ENCODE data around the gene SHANK3.
"Not testable (repeated sequence)": the region's sequence is repeated elsewhere in the genome, so short reads cannot be mapped to it uniquely, and the experiment has no call there.

Gene SHANK3

DNA sequence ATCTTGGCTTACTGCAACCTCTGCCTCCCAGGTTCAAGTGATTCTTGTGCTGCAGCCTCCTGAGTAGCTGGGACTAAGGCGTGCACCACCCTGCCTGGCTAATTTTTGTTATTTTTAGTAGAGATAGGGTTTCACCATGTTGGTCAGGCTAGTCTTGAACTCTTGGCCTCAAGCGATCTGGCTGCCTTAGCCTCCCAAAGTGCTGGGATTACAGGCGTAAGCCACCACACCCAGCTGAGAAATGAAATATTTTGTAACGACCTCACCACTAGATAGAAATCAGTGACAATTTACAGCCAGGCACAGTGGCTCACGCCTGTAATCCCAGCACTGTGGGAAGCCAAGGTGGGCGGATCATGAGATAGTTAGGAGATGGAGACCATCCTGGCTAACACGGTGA, 12.9 kb upstream of the SHANK3 start:
- H3K36me3 ChIP-seq (ENCODE audit: control insufficient read depth, insufficient read depth, low read length); H3K9ac ChIP-seq (ENCODE audit: low read length); H3K4me1 ChIP-seq (ENCODE audit: control insufficient read depth, insufficient read depth, low read length); H3K27ac ChIP-seq (ENCODE audit: low read depth, low read length); H3K27me3 ChIP-seq (ENCODE audit: control insufficient read depth, insufficient read depth, low read length); H3K4me3 ChIP-seq (ENCODE audit: low read length): not testable (repeated sequence)

- H3K4me3 ChIP-seq (ENCODE audit: low read length): no peak overlapping the region
- H3K27ac ChIP-seq (ENCODE audit: low read depth, low read length): no peak overlapping the region
- no peaks in the 10 kb centered on the region for H3K4me1 ChIP-seq (ENCODE audit: control insufficient read depth, insufficient read depth, low read length)
- H3K27me3 ChIP-seq (ENCODE audit: control insufficient read depth, insufficient read depth, low read length): peaks cover 2% of the 10 kb centered on the region
- H3K9ac ChIP-seq (ENCODE audit: low read length): no peak overlapping the region
- no peaks in the 10 kb centered on the region for H3K36me3 ChIP-seq (ENCODE audit: control insufficient read depth, insufficient read depth, low read length)
Measured at GRCh38 chr22:50660306-50660705, 12.3 kb upstream of the SHANK3 start.

DNA sequence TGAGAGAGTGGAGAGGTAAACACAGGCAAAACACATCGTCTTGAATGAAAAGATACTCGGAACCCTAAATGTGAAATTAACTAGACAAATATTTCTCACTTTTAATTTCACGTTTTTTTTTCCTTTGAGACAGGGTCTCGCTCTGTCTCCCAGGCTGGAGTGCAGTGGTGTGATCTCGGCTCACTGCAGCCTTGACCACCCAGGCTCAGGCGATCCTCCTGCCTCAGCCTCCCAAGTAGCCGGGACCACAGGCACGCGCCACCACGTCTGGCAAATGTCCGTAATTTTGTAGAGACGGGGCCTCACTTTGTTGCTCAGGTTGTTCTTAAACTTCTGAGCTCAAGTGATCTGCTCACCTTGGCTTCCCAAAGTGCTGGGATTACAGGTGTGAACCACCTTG, 7.4 kb upstream of the SHANK3 start:
- Histone ChIP-seq H3K4me3 (ENCODE audit: low read length) (no peak overlapping the region), H3K9ac (ENCODE audit: low read length) (no peak overlapping the region), H3K27ac (ENCODE audit: low read depth, low read length) (no peak overlapping the region), H3K4me1 (ENCODE audit: control insufficient read depth, insufficient read depth, low read length) (no peaks in the 10 kb centered on the region), H3K27me3 (ENCODE audit: control insufficient read depth, insufficient read depth, low read length) (no peaks in the 10 kb centered on the region), H3K36me3 (ENCODE audit: control insufficient read depth, insufficient read depth, low read length) (no peaks in the 10 kb centered on the region)

- no peaks in the 10 kb centered on the region for H3K36me3 ChIP-seq (ENCODE audit: control insufficient read depth, insufficient read depth, low read length)
- no peak overlapping the region for H3K4me3 ChIP-seq (ENCODE audit: low read length)
- no peaks in the 10 kb centered on the region for H3K4me1 ChIP-seq (ENCODE audit: control insufficient read depth, insufficient read depth, low read length)
- no peak overlapping the region for H3K9ac ChIP-seq (ENCODE audit: low read length)
- no peak overlapping the region for H3K27ac ChIP-seq (ENCODE audit: low read depth, low read length)
- peaks cover 3% of the 10 kb centered on the region for H3K27me3 ChIP-seq (ENCODE audit: control insufficient read depth, insufficient read depth, low read length)
Measured at GRCh38 chr22:50665738-50666137, 6.9 kb upstream of the SHANK3 start.

DNA sequence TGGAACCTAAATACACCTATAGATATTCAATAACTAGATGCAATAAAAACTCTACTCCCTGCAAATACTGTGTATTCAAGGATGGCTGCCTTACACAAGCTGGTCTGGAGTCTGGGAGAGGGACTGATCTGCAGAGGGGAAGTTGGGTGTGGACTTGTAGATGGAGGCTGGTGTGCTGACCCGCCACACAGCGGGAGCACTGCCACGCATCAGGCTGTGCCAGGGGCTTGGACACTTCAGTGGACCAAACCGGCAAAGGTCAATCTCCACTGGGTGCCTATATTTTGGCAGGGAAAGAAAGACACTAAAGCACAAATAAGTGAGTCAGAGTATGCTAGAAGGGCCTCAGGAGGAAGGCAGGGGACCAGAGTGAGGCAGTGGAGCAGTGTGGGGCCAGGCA, 2.1 kb upstream of the SHANK3 start:
- no peak overlapping the region for H3K27ac ChIP-seq (ENCODE audit: low read depth, low read length)
- H3K4me3 ChIP-seq (ENCODE audit: low read length): no peak overlapping the region
- peaks cover 29% of the 10 kb centered on the region for H3K27me3 ChIP-seq (ENCODE audit: control insufficient read depth, insufficient read depth, low read length)
- H3K4me1 ChIP-seq (ENCODE audit: control insufficient read depth, insufficient read depth, low read length): no peaks in the 10 kb centered on the region
- H3K36me3 ChIP-seq (ENCODE audit: control insufficient read depth, insufficient read depth, low read length): no peaks in the 10 kb centered on the region
- H3K9ac ChIP-seq (ENCODE audit: low read length): no peak overlapping the region

DNA sequence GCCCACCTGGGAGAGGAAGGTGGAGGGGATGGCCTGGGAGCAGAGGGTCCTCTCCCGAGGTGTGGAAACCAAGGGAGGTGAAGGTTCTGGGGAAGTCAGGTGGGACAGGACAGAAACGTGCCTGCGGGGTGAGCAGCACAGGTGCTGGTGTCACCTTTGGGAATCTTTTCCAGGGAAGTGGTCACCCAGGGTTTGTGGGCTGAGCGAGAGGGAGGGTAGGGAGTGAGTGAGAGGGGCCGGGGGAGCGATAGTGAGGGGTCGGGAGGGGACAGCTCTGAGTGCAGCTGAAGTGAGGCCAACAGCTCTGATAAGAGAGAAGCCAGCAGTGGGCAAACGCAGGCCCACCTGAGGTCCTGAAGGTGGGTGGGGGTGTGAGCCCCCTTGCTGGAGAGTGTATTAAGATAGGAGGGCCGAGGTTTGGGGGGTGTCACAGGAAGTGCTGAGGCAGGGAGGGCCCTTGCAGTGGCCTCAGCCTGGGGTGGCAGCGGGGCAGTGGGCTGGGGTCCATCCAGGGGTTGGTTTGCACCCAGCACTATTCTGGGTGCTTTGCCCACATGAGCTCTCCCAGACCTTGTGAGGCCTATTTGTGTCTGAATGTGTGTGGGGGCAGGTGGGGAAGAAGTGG, 1.6 kb upstream of the SHANK3 start:
- Histone ChIP-seq H3K9ac (ENCODE audit: low read length) (no peak overlapping the region), H3K27ac (ENCODE audit: low read depth, low read length) (no peak overlapping the region), H3K4me1 (ENCODE audit: control insufficient read depth, insufficient read depth, low read length) (no peaks in the 10 kb centered on the region), H3K4me3 (ENCODE audit: low read length) (no peak overlapping the region), H3K27me3 (ENCODE audit: control insufficient read depth, insufficient read depth, low read length) (peaks cover 34% of the 10 kb centered on the region), H3K36me3 (ENCODE audit: control insufficient read depth, insufficient read depth, low read length) (no peaks in the 10 kb centered on the region)

DNA sequence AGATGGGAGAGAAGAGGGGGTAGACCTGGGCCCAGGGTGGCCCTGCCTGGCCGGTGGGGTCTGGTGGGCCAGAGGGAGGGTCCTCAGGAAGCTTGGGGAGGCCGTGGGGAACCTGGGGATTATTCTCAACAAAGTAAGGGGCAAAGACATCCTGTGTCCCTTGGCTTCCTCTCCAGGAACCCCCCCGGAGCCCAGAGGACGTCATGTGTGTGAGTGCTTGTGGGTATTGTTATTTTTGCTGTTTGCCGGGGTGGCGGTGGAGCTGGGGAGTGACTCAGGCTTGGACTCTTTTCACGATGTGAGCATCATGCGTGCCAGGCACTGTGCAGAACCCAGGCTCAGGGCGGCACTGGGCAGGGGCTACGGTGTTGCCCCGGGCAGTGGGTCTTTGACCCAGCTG, 982 bp upstream of the SHANK3 start:
- Histone ChIP-seq H3K27ac (ENCODE audit: low read depth, low read length) (no peak overlapping the region), H3K4me3 (ENCODE audit: low read length) (no peak overlapping the region), H3K27me3 (ENCODE audit: control insufficient read depth, insufficient read depth, low read length) (peaks cover 34% of the 10 kb centered on the region)

GRCh38 chr22:50672041-50672440, 582 bp upstream of the SHANK3 start:
- Histone ChIP-seq H3K4me1 (ENCODE audit: control insufficient read depth, insufficient read depth, low read length) (no peaks in the 10 kb centered on the region), H3K9ac (ENCODE audit: low read length) (no peak overlapping the region), H3K27me3 (ENCODE audit: control insufficient read depth, insufficient read depth, low read length) (peaks cover 34% of the 10 kb centered on the region), H3K4me3 (ENCODE audit: low read length) (no peak overlapping the region), H3K36me3 (ENCODE audit: control insufficient read depth, insufficient read depth, low read length) (no peaks in the 10 kb centered on the region), H3K27ac (ENCODE audit: low read depth, low read length) (no peak overlapping the region)

More for the DNA sequence above, 982 bp upstream of the SHANK3 start:
- Histone ChIP-seq H3K4me1 (ENCODE audit: control insufficient read depth, insufficient read depth, low read length) (no peaks in the 10 kb centered on the region), H3K9ac (ENCODE audit: low read length) (no peak overlapping the region), H3K36me3 (ENCODE audit: control insufficient read depth, insufficient read depth, low read length) (no peaks in the 10 kb centered on the region)

DNA sequence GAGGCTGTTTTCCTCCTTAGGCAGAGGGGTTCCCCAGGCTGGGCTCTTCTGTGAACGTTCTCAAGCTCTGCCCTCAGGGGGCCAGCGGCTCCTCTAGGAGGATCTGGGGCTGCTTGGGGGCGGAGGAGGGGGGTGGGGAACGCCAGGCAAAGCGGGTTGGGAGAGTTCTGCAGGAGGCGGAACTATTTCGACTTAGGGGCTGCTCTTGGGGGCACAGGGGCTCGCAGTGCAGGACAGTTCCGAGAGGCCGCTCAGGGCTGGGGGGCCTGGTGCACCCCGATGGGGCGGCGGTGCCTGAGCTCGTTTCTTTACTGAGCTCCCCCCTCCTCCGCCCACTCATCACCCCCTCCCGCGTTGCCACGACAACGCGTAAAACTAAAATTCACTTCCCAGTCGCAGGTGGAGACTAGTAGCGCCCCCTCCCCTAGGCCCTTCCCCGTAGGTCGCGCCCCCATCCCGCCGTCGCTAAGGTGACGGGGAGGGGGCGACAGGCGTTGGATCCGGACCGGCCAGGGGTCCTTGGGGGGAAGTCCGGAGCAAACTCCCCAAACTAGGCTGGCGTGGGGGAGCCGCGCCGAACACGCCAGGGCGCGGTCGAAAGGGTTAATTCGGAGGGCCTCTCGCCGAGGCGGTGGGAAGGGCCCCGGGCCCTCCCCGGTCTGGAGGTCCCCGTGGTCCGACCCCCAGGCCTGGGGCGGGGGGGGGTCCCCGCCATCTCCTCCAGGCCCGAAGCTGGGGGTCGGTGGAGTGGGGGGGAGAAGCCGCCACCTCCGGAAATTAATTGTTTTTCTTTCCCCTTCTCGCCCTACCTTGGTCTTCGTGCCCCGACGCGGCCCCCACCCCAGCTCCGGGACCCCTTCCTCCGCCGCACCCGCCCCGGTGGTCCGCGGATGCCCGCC, 857 bp downstream of the SHANK3 start:
- Histone ChIP-seq H3K4me1 (ENCODE audit: control insufficient read depth, insufficient read depth, low read length) (no peaks in the 10 kb centered on the region), H3K4me3 (ENCODE audit: low read length) (peak overlapping the region; percentile 32), H3K27me3 (ENCODE audit: control insufficient read depth, insufficient read depth, low read length) (peaks cover 34% of the 10 kb centered on the region), H3K27ac (ENCODE audit: low read depth, low read length) (no peak overlapping the region), H3K9ac (ENCODE audit: low read length) (no peak overlapping the region), H3K36me3 (ENCODE audit: control insufficient read depth, insufficient read depth, low read length) (no peaks in the 10 kb centered on the region)

GRCh38 chr22:50674130-50674500, 1.5 kb downstream of the SHANK3 start:
- no peaks in the 10 kb centered on the region for H3K4me1 ChIP-seq (ENCODE audit: control insufficient read depth, insufficient read depth, low read length)
- H3K9ac ChIP-seq (ENCODE audit: low read length): no peak overlapping the region
- H3K27ac ChIP-seq (ENCODE audit: low read depth, low read length): no peak overlapping the region
- H3K27me3 ChIP-seq (ENCODE audit: control insufficient read depth, insufficient read depth, low read length): peaks cover 34% of the 10 kb centered on the region
- no peak overlapping the region for H3K4me3 ChIP-seq (ENCODE audit: low read length)
- H3K36me3 ChIP-seq (ENCODE audit: control insufficient read depth, insufficient read depth, low read length): no peaks in the 10 kb centered on the region

DNA sequence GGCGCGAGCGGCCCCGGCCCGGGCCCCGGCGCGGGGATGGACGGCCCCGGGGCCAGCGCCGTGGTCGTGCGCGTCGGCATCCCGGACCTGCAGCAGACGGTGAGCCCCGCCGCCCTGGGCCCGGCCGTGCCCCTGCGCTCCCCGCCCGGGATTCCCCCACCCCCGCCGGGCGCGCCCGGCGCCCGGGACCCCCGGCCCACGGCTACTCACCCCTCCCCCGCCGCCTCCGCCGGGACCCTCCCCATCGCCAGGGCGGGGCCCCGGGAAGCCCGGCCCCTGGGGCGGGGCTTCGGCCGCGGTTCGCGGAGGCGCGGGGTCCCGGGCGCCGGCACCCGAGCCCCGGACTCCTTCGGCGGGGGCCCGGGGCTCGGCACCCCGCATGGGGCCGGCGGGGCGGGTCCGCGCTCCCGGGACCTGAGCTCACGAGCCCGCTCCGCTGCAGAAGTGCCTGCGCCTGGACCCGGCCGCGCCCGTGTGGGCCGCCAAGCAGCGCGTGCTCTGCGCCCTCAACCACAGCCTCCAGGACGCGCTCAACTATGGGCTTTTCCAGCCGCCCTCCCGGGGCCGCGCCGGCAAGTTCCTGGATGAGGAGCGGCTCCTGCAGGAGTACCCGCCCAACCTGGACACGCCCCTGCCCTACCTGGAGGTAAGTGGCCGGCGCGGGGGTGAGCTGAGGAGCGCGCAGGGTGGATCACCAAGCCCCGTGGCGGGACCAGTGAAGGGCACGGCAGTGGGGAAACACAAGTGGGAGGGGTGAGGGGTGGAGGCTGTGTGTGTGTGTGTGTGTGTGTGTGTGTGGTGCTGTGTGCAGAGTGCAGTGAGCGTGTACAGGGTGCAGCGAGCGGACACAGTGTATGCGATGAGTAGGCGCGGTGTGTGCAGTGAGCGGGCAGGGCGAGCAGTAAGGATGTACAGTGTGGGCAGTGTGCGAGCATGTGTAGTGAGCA, 2.3 kb downstream of the SHANK3 start:
- Histone ChIP-seq H3K9ac (ENCODE audit: low read length) (no peak overlapping the region), H3K36me3 (ENCODE audit: control insufficient read depth, insufficient read depth, low read length) (no peaks in the 10 kb centered on the region), H3K4me3 (ENCODE audit: low read length) (peak overlapping the region; percentile 44), H3K4me1 (ENCODE audit: control insufficient read depth, insufficient read depth, low read length) (no peaks in the 10 kb centered on the region), H3K27ac (ENCODE audit: low read depth, low read length) (no peak overlapping the region), H3K27me3 (ENCODE audit: control insufficient read depth, insufficient read depth, low read length) (peaks cover 34% of the 10 kb centered on the region)

DNA sequence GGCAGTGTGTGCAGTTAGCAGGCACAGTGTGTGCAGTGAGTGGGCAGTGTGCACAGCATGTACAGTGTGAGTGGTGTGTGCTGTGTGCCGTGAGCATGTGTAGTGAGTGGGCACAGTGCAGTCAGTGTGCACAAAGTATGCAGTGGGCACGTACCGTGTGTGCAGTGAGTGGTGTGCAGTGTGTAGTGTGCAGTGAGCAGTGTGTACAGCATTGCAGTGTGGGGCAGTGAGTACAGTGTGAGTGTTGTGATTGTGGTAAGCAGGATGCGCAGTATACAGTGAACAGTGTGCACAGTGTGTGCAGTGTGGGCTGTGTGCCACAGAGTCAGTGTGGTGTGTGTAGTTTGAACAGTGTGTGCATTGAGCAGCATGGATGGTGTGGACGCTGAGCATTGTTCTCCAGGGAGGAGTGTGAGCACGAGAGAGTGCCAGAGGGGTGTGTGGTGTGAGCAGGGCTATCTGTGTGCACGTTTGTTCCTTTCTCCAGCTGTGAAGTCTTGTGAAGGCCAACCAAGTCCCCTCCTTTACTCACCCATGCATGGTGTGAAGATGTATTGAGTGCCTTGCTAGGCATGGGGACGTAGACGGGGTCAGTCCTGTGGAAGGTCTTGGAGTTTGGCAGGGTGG, 3.0 kb downstream of the SHANK3 start:
- peak overlapping the region; percentile 44 for H3K4me3 ChIP-seq (ENCODE audit: low read length)
- peaks cover 31% of the 10 kb centered on the region for H3K27me3 ChIP-seq (ENCODE audit: control insufficient read depth, insufficient read depth, low read length)
- H3K9ac ChIP-seq (ENCODE audit: low read length): no peak overlapping the region
- H3K4me1 ChIP-seq (ENCODE audit: control insufficient read depth, insufficient read depth, low read length): no peaks in the 10 kb centered on the region
- H3K36me3 ChIP-seq (ENCODE audit: control insufficient read depth, insufficient read depth, low read length): no peaks in the 10 kb centered on the region
- H3K27ac ChIP-seq (ENCODE audit: low read depth, low read length): no peak overlapping the region

Data from rectal smooth muscle tissue (tissue), 1 donor.